CD4-positive, alpha-beta T cell (primary cell): ENCODE measurements around the gene NUP210L. TPM values are rescaled to one million over a fixed set of nuclear protein-coding genes. Genes with fewer than 3 reads are reported as not detected.

Source experiments
- ATAC-seq: fragments of 200-7000 bp; cut with Tn5 transposase; one replicate; pipeline ENCODE4 v1.10.0; 2022; ENCODE audit warnings: mild to moderate bottlenecking; ENCODE audit not compliant: poor library complexity
- CTCF ChIA-PET: fragments of 350-600 bp; sonication (Branson Sonifier 250); formaldehyde crosslinking; loops from one replicate; lab custom pipeline; 2021; ENCODE audit warnings: antibody characterized with exemption, inconsistent platforms; lab: Charles Lee
- POLR2A ChIA-PET: fragments of 350-600 bp; sonication (Branson Sonifier 250); formaldehyde crosslinking; loops from one replicate; lab custom pipeline; 2021; ENCODE audit warnings: antibody characterized with exemption, inconsistent platforms; lab: Charles Lee
- DNase-seq, 14 experiments: peaks; one replicate each; pipeline ENCODE4 v3.0.0-alpha.2; 2013 to 2020; ENCODE audit warnings: mixed read lengths in 2 of 14
- H3K27ac ChIP-seq, 2 donors: one replicate each; pipeline versions ENCODE4 v1.5.1 to v1.7.0; 2013; ENCODE audit warnings: low read length in 2 of 2, low read depth in 1 of 2, mild to moderate bottlenecking in 1 of 2
- H3K27me3 ChIP-seq, 2 experiments: 1 replicate in 1 of 2; 2 replicates in 1 of 2; pipeline versions ENCODE4 v1.6.1 to v1.7.0; 2013; ENCODE audit warnings: low read length in 2 of 2, control low read depth in 1 of 2, mild to moderate bottlenecking in 1 of 2, moderate library complexity in 1 of 2; ENCODE audit not compliant: insufficient read depth in 2 of 2, control insufficient read depth in 1 of 2
- H3K36me3 ChIP-seq: one replicate; pipeline ENCODE4 v1.6.1; 2013; ENCODE audit warnings: low read length, control low read depth; ENCODE audit not compliant: insufficient read depth
- H3K4me1 ChIP-seq: one replicate; pipeline ENCODE4 v1.6.1; 2013; ENCODE audit warnings: low read length, control low read depth; ENCODE audit not compliant: insufficient read depth
- H3K4me3 ChIP-seq: one replicate; pipeline ENCODE4 v1.5.1; 2013; ENCODE audit warnings: mild to moderate bottlenecking, low read length, moderate library complexity
- H3K9me3 ChIP-seq, 2 experiments: 1 replicate in 1 of 2; 2 replicates in 1 of 2; pipeline versions ENCODE4 v1.6.1 to v1.7.0; 2013; ENCODE audit warnings: low read length in 2 of 2, mild to moderate bottlenecking in 2 of 2, control low read depth in 1 of 2, moderate library complexity in 1 of 2; ENCODE audit not compliant: control insufficient read depth in 1 of 2, insufficient read depth in 1 of 2
- H3K27ac Mint-ChIP-seq: one replicate; pipeline ENCODE4 v1.8.0; 2020; ENCODE audit warnings: mixed read lengths
- H3K27me3 Mint-ChIP-seq: one replicate; pipeline ENCODE4 v1.8.0; 2021; ENCODE audit warnings: mixed read lengths
- H3K36me3 Mint-ChIP-seq: one replicate; pipeline ENCODE4 v1.8.0; 2021; ENCODE audit warnings: low read depth, mixed read lengths
- H3K4me1 Mint-ChIP-seq: one replicate; pipeline ENCODE4 v1.8.0; 2021; ENCODE audit warnings: low read depth, mixed read lengths
- H3K4me3 Mint-ChIP-seq: one replicate; pipeline ENCODE4 v1.8.0; 2020; ENCODE audit warnings: mild to moderate bottlenecking, mixed read lengths
- H3K9me3 Mint-ChIP-seq: one replicate; pipeline ENCODE4 v1.8.0; 2020; ENCODE audit warnings: mixed read lengths
- CTCF ChIP-seq: fragments of 200-600 bp; IDR thresholded peaks from one replicate; pipeline ENCODE4 v1.8.0; 2022; ENCODE audit warnings: antibody characterized with exemption, mild to moderate bottlenecking
- intact Hi-C, 2 experiments: fragments of 100-400 bp; cut with DNase I in 1 of 2; cut with micrococcal nuclease in 1 of 2; formaldehyde crosslinking; loops; one replicate each; pipeline versions ENCODE4 v1.15.1 to v1.9.0; 2023 to 2025; cut with DNase I, micrococcal nuclease
- total RNA-seq, 174 experiments: library from RNA in 2 of 174; stranded (reverse) in 2 of 174; gene quantifications; one replicate each; pipeline ENCODE4 v1.2.3 and lab custom pipeline; 2021 to 2026

Gene NUP210L
- total RNA-seq, 2 experiments from 2014 or later, result 0.03 to 0.08 TPM

- peaks cover 20% of the 10 kb centered on the region for H3K27me3 Mint-ChIP-seq
- Histone ChIP-seq H3K27ac (no peak overlapping the region), H3K9me3 (no peaks in the 10 kb centered on the region), H3K4me1 (no peaks in the 10 kb centered on the region), H3K27me3 (peaks cover 0 to 17% of the 10 kb centered on the region in 2 experiments), H3K36me3 (no peaks in the 10 kb centered on the region), H3K4me3 (no peak overlapping the region)
- H3K9me3 Mint-ChIP-seq, result no peaks in the 10 kb centered on the region
- intact Hi-C loops, result loop anchor here in 1 of 2 experiments (10.0 kb wide), 1 partner anchor 361 kb away; the partner anchor contains the start of gene UBE2Q1
- no peaks in the 10 kb centered on the region for H3K36me3 Mint-ChIP-seq
- H3K27ac Mint-ChIP-seq, result no peak overlapping the region
- ATAC-seq (no peak), DNase-seq (no peak)
- H3K4me1 Mint-ChIP-seq, result no peaks in the 10 kb centered on the region
- no peak for TF ChIP-seq CTCF
- ChIA-PET POLR2A (no interaction called here), CTCF (no interaction called here)
- H3K4me3 Mint-ChIP-seq, result no peak overlapping the region
Observed at GRCh38 chr1:154193821-154194220, 38.9 kb upstream of the NUP210L start.

- no peaks in the 10 kb centered on the region for H3K36me3 Mint-ChIP-seq
- Histone ChIP-seq H3K27me3 (peaks cover 0 to 17% of the 10 kb centered on the region in 2 experiments), H3K27ac (no peak overlapping the region), H3K4me3 (no peak overlapping the region), H3K36me3 (no peaks in the 10 kb centered on the region), H3K9me3 (no peaks in the 10 kb centered on the region), H3K4me1 (no peaks in the 10 kb centered on the region)
- no peaks in the 10 kb centered on the region for H3K4me1 Mint-ChIP-seq
- no peak for TF ChIP-seq CTCF
- POLR2A ChIA-PET, result interaction anchor here (1.1 to 1.2 kb wide), 2 partner anchors 12 to 202 kb away, joined by 3 to 5 read pairs; partner anchors contain the start of gene RPS27
- ATAC-seq (no peak), DNase-seq (no peak)
- intact Hi-C loops, result loop anchor here in 1 of 2 experiments (10.0 kb wide), 1 partner anchor 362 kb away; the partner anchor contains the start of gene UBE2Q1
- CTCF ChIA-PET, result interaction anchor here (0.7 kb wide), 1 partner anchor 183 kb away, joined by 3 read pairs; no protein-coding TSS in a partner anchor
- H3K27me3 Mint-ChIP-seq, result peaks cover 25% of the 10 kb centered on the region
- no peak overlapping the region for H3K27ac Mint-ChIP-seq
- no peaks in the 10 kb centered on the region for H3K9me3 Mint-ChIP-seq
- H3K4me3 Mint-ChIP-seq, result no peak overlapping the region
Observed at GRCh38 chr1:154192476-154192875, 37.6 kb upstream of the NUP210L start.

DNA sequence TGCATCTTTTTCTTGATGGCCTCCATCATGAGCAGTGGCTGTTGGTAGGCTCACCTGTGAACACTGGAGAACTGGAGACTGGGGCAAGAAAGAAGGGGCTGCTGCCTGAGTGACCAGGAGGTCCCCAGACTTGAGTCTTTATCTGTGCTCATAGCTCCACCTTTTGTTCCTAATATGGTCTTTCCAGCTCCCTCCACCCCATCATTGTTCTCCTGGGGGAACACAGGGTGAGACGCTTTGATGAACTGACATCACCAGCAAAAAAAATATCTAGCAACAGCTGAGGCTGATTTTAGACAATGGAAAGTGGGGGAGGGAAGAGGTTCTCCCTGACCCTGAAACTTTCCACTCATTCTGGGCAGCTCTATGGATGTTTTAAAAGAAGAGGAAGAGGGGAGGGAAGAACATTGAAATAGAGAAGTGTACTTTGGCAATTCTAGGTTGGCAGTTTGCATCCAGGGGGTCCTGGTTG, 37.2 kb upstream of the NUP210L start, which contains the start of gene TPM3:
Gene TPM3, minus strand, starts transcription at position 111 of the 472 bp plus-strand sequence. Its CDS starts 82 bp downstream, at position 29.
- no peak for DNase-seq
- peaks cover 0 to 17% of the 10 kb centered on the region in 2 experiments for H3K27me3 ChIP-seq
- H3K4me3 ChIP-seq, result no peak within 1 kb of the TSS
- no peak within 1 kb of the TSS for H3K27ac ChIP-seq
- no peaks in the 10 kb centered on the region for H3K36me3 ChIP-seq
- POLR2A ChIA-PET, result interaction anchor here (1.1 to 1.2 kb wide), 2 partner anchors 12 to 201 kb away, joined by 3 to 5 read pairs; partner anchors contain the start of gene RPS27
- no peak for ATAC-seq
- Mint-ChIP-seq H3K36me3 (no peaks in the 10 kb centered on the region), H3K4me3 (no peak within 1 kb of the TSS), H3K27me3 (peaks cover 25% of the 10 kb centered on the region), H3K4me1 (no peaks in the 10 kb centered on the region), H3K27ac (no peak within 1 kb of the TSS), H3K9me3 (no peaks in the 10 kb centered on the region)
- intact Hi-C loops, result loop anchor here in 1 of 2 experiments (10.0 kb wide), 1 partner anchor 363 kb away; the partner anchor contains the start of gene UBE2Q1
- H3K9me3 ChIP-seq, result no peaks in the 10 kb centered on the region
- TF ChIP-seq CTCF, result no peak
- CTCF ChIA-PET, result interaction anchor here (0.7 kb wide), 1 partner anchor 183 kb away, joined by 3 read pairs; no protein-coding TSS in a partner anchor
- no peaks in the 10 kb centered on the region for H3K4me1 ChIP-seq
